IPS-18c (cell line): ENCODE measurements around the gene LDHD.
"Not testable (repeated sequence)": the region's sequence is repeated elsewhere in the genome, so short reads cannot be mapped to it uniquely, and the experiment has no call there.

Experiments used
- H3K4me3 ChIP-seq: 2 replicates; pipeline ENCODE4 v1.7.0; 2013; ENCODE audit warnings: low read depth, mild to moderate bottlenecking, low read length, moderate library complexity; ENCODE audit not compliant: insufficient read depth
- H3K9me3 ChIP-seq: one replicate; pipeline ENCODE4 v1.6.1; 2013; ENCODE audit warnings: mild to moderate bottlenecking, low read length, moderate library complexity; ENCODE audit not compliant: control insufficient read depth, insufficient read depth

LDHD gene

DNA sequence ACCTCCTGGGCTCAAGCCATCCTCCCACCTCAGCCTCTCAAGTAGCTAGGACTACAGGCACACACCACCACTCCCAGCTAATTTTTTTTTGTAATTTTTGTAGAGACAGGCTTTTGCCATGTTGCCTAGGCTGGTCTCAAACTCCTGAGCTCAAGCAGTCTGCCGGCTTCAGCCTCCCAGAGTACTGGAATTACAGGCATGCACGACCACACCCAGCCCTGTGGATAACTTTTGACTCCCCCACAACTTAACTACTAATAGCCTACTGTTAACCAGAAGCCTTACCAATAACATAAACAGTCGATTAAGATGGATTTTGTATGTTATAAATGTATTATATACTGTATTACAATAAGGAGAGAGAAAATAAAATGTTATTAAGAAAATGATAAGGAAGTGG is 25.0 kb downstream of the LDHD start:
- not testable (repeated sequence) for H3K9me3 ChIP-seq, H3K4me3 ChIP-seq

DNA sequence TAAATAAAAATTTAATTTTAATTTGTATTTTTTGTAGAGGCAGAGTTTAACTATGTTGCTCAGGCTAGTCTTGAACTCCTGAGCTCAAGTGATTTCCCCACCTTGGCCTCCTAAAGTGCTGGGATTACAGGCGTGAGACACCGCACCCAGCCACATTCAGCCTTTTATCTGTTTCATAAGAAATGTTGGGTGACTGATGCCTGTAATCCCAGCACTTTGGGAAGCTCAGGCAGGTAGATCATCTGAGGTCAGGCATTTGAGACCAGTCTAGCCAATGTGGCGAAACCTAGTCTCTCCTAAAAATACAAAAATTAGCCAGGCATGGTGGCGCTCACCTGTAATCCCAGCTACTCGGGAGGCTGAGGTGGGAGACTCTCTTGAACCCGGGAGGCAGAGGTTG is 25.7 kb downstream of the LDHD start:
- H3K4me3 ChIP-seq, H3K9me3 ChIP-seq: not testable (repeated sequence)

DNA sequence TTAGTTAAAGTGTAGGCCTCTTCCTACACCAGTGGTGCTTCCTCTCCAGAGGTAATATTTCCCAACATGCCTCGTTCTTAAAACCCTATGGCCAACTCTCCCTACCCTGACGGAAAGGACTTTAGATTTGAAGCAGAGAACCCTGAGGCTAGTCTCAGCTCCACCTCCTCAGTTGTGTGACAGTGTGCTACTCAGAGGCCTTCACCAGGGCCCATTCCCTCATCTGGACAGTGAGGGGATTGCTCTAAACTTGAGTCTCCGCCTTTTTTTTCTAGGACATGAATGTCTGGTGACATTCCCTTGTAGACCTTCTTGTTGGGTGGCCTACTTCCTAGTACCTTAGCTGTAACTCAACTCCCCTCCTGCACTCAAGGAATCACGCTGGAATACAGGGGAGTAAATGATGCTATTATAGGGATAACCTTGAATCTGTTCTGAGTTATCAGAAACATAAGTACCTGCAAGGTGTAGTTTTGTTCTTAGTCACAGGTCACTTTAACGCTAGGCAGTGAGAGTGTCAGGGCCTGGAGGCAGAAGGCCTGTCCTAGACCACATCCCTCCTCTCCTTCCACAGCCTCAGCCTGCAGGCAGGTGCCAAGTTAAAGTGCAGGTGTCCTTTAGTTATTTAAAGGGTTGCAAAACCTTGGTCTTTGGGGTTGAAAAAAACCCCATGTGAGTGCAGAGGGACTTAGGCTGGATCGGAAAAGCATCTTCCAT is 26.9 kb downstream of the LDHD start:
- H3K4me3 ChIP-seq, result no peak overlapping the region
- H3K9me3 ChIP-seq, result no peaks in the 10 kb centered on the region

DNA sequence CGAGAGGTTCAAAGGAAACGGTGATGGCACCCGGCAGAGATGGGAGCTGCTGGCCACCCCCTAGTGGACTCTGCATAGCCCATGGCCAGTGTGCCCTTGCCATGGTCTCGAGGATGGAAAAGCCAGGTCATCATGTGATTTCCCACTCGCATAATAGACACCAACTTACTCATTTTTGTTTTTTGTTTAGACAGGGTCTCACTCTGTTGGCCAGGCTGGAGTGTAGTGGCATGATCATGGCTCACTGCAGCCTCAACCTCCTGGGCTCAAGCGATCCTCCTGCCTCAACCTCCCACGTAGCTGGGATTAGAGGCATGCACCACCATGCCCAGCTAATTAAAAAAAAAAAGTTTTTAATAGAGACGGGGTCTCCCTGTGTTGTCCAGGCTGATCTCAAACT is 27.6 kb downstream of the LDHD start:
- Histone ChIP-seq H3K4me3 (no peak overlapping the region), H3K9me3 (no peaks in the 10 kb centered on the region)

DNA sequence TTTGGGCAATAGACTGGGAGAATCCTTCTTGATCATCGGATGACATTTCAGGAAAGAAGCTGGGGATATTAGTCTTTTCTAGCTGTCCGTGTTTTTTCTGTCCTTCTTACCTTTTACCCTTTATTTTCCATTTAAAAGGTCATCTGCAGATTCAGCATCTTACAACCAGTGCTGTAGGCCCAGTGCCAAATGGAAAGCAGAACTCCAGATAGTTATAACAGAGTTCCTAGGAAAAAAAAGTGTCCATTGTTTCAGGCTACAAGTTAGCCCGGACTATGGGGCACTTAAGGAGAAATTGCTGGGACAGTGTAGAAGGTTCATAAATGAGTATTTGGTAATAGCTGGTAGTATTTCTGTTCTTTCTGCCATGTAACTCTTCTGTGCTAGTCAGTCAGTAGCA is 28.4 kb downstream of the LDHD start:
- no peaks in the 10 kb centered on the region for H3K9me3 ChIP-seq
- no peak overlapping the region for H3K4me3 ChIP-seq

DNA sequence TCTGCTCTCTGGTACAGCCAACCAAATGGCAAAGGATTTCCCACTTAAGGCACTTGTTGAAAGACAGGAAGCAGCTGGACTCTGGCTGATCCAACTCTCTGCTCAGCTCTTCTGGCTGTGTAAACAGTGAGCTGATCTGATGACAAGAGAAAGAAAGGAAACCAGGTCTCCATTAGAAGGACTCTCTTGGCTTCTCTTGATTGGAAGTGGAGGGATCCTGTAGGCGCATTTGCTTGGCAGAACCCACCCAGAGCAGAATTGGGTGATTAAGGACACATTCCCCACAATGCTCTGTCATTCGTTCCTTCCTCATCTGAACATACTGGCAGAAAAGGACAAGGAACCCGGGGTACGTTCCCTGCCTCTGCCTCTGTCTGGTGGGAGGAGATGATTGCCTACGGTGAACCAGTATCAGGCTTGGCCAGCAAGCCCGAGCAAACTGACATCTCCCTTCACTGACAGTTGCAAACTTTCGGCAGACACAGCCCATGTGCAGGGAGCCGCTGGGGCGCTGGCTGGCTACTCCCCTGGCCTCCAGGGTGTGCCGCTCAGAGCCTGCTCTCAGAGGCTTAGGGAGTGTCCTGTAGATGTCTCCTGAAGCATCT is 29.1 kb downstream of the LDHD start:
- H3K4me3 ChIP-seq, result no peak overlapping the region

DNA sequence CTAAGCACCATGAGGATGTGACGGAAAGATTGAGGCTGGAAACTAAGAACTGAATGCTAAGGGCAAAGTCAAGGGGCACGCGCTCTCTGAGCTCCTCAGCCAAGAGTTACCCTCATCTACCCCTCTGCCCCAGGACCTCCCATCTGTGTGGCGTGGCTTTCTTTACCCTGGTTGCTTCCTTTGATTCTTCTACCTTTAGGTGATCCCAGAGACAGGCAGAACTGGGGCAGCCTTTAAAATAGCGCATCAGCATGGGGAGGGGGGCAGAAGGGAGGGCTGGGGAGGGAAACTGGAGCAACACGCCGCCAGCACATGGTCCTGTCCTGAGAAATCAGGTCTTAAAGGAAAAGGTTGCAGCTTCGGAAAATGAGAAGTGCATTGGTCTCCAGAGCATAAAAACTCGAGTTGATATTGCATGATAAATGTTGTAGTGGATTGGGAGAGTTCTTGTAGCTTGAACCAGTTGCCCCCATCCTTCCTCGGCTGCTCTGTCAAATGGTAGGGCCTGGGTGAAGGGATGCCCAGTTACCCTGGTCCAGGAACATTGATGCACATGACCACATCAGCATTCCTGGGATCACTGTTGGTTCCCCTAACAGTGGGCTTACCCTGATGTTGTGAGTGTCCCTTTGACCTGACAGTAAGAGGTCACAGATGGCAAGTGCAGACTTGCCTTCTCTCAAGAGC is 29.7 kb downstream of the LDHD start:
- Histone ChIP-seq H3K9me3 (no peaks in the 10 kb centered on the region), H3K4me3 (no peak overlapping the region)

More for the DNA sequence above, 29.1 kb downstream of the LDHD start:
- no peaks in the 10 kb centered on the region for H3K9me3 ChIP-seq

DNA sequence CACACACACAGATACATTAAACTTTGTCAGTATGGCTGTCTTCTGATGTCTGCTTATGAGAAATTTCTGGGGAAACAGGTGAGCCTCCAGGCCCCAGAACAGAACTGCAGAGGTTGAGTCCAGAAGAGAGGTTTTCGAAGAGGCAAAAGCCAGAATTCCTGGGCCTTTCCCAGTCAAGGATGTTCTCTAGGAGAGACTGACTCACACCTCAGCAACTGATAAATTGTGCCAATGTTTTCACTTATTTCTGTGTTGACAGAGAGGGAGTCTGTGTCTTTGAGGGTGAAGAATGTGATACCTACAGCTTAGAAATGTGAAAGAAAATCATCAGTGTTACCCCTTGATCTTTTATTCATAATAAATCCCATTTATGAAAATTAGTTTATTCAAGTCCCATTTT is 30.3 kb downstream of the LDHD start:
- Histone ChIP-seq H3K9me3 (no peaks in the 10 kb centered on the region), H3K4me3 (no peak overlapping the region)

DNA sequence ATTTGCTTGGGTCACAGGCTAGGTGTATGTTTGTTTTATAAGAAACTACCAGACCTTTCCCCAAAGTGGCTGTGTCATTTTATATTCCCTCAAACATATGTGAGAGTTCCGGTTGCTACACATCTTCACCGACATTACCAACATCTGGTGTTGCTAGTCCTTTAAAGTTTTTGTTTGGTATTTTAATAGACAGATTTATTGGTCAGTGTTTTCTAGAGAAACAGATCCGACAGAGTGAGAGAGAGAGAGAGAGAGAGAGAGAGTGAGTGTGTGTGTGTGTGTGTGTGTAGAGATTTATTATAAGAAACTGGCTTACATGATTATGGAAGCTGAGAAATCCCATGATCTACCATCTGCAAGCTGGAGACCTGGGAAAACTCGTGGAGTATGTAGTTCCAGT is 31.0 kb downstream of the LDHD start:
- Histone ChIP-seq H3K9me3 (no peaks in the 10 kb centered on the region), H3K4me3 (no peak overlapping the region)

DNA sequence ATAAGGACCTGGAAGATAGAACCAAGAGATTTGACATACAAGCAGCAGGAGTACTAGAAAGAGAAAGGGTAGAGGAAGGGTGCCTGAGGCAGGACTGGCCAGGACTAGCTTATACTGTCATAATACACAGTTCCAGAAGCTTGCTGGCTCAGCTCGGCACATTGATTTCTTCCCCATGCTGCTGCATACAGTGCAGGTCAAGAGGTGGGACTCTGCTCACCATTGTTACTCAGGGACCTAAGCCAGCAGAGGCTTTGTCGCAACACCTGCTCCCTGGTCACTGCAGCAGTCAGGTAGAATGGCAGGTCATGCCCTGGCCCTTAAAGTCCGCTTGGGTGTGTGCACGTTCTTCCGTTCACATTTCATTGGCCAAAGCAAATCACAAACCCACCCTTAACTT is 32.8 kb downstream of the LDHD start:
- no peak overlapping the region for H3K4me3 ChIP-seq
- H3K9me3 ChIP-seq, result no peaks in the 10 kb centered on the region

DNA sequence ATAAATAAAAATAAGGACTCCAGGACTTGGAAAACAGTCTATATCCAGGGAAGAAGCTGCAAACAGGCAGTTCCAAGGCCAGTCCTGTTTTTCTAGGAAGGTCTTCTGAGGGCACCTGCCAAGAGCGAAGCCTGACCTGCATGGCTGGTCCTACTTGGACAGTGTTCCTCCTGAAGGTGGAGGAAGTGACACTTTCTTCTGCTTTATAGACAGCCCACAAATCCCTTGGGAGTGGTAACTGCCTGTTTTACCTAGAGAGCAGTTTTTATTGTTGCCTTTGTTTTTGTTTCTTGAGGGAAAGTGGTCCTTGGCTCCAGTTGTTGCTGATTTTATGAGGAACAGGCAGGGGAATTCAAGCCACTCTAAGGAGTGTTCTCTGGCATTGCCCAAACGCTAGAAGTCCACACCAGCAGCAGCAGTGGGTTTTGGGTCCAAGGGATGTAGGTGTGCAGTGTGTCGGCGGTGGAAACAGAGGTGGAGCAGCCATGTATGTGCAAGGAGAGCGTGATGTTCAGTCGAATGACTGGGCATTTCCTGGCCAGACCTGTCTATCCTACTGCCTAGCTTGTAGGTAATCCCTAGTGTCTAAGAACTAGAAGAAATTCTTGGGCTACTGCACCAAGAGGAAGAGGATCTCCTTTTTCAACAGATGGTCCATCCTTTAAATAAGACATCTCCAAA is 35.3 kb downstream of the LDHD start:
- no peak overlapping the region; the same call in 1 of the 2 replicates for H3K4me3 ChIP-seq
- H3K9me3 ChIP-seq, result no peaks in the 10 kb centered on the region

DNA sequence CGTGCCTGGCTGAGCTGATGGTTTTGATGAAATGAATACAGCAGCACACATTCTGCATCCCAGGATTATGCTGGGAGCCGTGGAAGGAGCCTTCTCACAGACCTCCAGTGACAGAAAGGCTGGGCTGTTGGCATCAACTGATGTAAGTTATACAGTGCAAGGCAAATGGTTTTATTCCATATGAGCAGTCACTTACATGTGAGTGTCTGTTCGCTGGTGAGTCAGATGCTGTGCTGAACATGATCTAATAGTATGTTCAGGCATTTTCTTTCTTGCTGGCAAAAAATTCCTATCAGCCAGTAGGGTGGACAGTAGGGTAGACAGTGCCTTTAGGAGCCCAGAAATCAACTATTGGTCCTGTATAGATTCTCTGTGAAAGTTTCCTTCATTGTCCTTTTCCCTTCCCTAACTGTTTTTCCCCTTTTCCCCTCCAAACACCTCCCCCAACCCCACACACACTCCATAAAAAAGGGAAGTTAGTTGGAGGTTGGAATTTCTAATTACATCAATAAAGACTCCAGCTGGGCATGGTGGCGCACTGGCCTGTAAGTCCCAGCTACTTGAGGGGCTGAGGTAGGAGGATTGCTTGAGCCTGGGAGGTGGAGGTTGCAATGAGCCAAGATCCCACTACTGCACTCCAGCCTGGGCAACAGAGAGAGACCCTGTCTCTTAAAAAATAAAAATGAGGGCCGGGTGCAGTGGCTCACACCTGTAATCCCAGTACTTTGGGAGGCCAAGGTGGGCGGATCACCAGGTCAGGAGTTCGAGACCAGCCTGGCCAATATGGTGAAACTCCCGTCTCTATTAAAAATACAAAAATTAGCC is 36.2 kb downstream of the LDHD start:
- no peak overlapping the region for H3K4me3 ChIP-seq
- H3K9me3 ChIP-seq, result no peaks in the 10 kb centered on the region

DNA sequence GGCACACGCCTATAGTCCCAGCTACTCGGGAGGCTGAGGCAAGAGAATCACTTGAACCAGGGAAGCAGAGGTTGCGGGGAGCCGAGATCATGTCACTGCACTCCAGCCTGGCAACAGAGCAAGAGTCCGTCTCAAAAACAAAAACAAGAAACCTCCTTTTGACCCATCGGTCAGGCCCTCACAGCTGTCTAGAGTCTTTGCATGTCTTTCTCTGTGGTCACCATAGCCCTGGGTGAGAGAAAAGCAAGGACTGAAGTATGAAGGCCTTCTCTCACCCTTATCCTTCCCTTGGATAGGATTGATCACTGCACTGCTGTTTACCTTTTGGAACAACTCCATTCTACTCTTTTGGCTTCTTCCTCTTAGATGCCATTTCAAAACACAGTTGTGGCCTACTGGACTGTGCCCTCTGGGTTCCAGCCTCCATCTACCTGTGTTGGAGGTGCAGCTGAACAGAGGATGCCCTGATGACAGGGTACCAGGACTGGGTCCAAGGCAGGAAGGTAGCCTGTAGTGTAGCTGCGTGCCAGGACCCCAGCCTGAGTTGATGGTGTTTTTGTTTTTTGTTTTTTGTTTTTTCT is 37.1 kb downstream of the LDHD start:
- Histone ChIP-seq H3K9me3 (no peaks in the 10 kb centered on the region), H3K4me3 (no peak overlapping the region)

DNA sequence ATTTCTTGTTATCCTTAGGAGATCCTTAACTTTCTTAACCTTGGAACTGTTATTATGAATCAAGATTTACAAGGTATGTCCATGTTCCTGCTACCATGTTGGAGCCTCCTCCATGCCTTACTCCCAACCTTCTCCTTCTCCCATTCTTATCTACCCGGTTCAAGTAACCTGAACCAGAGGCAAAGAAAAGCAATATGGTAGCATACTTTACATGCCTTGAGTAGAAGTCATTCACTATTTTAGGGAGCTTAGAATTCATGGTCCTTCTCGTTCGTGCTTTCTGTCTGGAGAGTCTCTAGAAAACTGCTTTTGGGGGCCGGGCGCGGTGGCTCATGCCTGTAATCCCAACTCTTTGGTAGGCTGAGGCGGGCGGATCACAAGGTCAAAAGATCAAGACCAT is 37.7 kb downstream of the LDHD start:
- Histone ChIP-seq H3K4me3 (no peak overlapping the region), H3K9me3 (no peaks in the 10 kb centered on the region)

DNA sequence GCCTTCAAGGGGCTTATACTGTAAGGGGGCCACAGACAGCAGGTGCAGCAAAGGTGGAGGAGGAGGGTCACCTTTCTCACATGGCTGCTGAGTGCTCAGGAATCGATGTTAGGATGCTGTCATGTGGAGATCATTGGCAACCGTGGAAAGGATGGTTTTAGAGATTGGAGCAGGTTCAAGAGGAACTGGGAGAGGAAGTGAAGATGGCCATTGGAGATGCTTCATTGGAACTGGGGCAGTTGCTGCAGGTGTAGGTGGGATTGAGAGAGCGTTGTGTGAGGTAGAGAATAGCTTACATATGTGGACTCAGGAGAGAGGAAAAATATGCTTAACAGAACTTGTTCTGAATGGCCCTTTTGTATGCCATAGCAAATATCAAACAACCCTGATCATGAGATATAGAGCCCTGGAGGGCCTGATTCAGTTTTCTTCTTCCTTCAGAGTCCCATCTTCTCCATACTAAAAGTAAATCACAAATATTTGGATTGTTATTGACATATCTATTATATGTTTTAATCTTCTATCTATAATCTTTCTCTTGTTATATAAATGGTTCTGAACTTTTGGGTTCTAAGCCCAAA is 40.8 kb downstream of the LDHD start:
- Histone ChIP-seq H3K9me3 (no peaks in the 10 kb centered on the region), H3K4me3 (no peak overlapping the region)

DNA sequence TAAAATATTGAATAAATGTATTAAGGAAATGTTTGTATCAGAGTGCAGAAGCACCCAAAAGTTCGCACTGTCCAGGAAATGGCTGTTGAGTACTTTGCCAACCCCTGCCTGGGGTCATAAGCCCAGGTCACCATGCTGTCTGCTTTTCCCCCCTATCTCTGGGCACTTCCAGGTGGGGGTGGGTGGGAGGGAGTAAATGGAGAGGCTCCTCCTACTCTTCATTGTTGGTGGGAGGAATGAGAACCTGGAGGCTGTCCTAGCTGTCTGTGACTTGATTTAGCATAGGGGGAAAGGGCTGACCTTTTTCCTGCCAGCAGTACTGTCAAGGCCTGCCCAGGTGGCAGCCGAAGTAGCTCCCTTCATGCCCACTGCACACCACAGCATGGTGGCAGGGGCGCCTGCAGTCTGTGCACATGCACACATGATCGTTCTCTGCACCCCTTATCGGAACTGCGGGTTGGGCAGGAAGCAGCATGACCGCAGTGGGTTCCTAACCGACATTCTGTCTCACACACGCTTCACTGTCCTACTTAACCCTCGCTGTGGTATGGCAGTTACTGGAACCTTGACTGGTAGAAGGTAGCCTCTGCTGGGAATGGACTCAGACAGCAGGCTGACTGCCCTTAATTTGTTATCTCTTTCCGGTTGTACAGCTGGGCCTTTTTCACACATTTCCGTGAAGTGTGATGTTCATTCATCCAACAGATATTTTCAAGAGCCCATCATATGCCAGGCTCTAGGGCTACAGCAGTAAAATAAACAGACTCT is 41.5 kb downstream of the LDHD start:
- H3K4me3 ChIP-seq, result no peak overlapping the region
- no peaks in the 10 kb centered on the region for H3K9me3 ChIP-seq
